GM15510 (cell line): ENCODE measurements around the gene OIP5.

Source experiments
- POLR2A ChIP-seq: IDR thresholded peaks from 3 replicates; pipeline ENCODE4 v1.6.1; 2011; ENCODE audit warnings: borderline replicate concordance; ENCODE audit not compliant: insufficient read length; ENCODE audit errors: extremely low read depth

OIP5 gene

GRCh38 chr15:41279535-41280283 lies 52.7 kb downstream of the OIP5 start:
- TF ChIP-seq POLR2A: no peak

DNA sequence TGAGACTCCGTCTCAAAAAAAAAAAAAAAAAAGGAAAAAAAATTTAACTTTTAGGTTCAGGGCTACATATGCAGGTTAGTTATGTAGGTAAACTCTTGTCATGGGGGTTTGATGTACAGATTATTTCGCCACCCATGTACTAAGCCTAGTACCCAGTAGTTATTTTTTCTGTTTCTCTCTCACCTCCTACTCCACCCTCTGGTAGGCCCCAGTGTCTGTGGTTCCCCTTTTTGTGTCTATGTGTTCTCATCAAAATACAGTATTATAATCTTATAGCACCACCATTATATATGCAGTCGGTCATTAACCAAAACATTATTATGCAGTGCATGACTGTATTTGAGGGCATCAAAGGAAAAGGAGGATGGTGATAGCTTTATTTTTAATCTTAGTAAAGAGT lies 54.1 kb downstream of the OIP5 start:
- no peak for TF ChIP-seq POLR2A

DNA sequence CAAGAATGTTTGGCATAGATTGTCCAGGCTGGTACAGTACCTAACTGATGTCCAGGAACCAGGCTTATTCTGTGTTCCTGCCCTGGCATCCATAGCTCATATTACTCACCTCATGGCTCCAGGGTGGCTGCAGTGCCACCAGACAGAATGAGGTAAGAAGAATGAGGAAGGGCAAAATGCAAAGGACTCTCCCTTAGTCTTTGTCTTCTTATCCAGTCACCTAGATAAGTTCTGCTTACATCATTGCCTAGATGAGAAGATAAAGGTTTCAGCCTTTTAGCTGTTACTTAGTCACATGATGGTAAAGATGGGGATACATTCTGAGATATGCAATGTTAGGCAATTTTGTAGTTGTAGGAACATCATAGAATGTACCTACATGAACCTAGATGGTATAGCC lies 55.6 kb downstream of the OIP5 start:
- TF ChIP-seq POLR2A: no peak

DNA sequence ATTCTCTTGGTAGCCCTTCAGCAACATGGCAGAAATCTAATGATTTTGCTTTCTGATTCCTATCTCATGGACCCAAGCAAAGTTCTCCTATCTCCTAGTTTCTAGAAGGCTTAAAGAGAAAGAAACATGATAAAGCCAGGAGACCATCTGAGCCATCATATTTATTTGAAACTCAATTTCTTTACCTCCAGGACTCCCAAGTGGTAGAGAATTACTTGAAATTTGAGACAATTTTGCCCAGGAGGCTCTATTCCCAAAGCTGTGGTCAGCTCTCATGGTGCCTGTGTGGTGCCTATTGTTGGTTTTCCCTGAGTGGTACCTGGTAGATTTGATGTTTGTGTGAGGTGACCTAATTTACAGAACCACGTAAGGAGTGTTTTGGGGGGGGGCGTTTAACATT lies 62.5 kb downstream of the OIP5 start:
- TF ChIP-seq POLR2A: no peak

DNA sequence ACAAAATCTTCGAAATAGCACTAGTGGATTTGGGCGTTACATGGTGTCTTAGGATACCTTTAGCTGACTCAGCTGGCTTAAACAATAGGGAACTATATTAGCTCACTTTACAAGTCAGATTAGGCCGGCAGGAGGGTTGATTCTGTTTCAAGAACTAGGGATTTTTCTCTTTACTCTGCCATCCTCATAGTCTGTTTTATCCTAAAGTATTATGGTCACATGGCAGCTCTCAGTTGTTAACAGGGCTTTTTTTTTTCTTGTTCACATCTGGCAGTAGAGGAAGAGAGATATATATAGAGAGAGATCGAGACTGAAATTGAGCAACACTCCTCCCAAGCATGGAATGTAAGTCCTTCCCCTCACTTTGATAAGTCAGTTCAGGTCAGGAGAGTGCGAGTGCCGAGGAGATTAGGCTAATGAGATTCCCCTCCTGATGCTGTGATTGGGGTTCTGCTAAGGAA lies 68.5 kb downstream of the OIP5 start:
- TF ChIP-seq POLR2A: no peak

DNA sequence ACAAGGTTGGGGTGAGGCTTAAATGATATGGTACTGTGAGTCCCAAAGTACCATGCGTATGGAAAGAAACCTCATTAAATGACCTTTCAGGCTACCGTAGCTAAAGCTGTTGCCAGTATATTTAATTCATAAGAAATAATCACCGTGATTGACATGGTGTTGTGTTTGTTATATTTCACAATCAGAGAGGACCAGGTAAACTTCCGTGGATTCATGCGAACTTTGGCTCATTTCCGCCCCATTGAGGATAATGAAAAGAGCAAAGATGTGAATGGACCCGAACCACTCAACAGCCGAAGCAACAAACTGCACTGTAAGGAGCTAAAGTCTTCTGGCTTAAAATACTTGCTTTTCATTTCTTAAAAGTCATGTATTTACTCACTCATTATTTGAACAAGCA lies 69.8 kb downstream of the OIP5 start:
- TF ChIP-seq POLR2A: no peak

GRCh38 chr15:41259546-41260189 lies 72.7 kb downstream of the OIP5 start:
- TF ChIP-seq POLR2A: no peak
